ENCODE results near the gene MCC.

DNA sequence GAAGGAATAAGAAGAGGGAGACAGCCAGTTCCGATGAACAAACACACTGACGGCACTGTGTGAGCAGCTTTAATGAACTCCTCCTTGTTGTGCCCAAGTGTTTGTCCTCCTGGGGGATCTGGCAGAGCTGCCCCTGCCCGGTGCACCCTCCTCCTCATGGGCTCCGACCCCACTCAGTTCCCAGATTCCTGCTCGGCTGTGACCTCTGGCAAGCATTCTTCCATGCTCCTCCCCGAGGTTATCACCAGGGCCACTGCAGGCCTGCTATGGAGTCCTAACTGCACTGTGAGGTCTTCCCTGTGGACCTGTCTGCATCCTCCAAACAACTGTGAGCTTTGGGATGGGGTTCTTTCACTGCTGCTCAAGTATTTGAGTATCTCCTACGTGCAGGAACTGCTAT lies 369.5 kb downstream of the MCC start:
- TF ChIP-seq, protein P1, sequence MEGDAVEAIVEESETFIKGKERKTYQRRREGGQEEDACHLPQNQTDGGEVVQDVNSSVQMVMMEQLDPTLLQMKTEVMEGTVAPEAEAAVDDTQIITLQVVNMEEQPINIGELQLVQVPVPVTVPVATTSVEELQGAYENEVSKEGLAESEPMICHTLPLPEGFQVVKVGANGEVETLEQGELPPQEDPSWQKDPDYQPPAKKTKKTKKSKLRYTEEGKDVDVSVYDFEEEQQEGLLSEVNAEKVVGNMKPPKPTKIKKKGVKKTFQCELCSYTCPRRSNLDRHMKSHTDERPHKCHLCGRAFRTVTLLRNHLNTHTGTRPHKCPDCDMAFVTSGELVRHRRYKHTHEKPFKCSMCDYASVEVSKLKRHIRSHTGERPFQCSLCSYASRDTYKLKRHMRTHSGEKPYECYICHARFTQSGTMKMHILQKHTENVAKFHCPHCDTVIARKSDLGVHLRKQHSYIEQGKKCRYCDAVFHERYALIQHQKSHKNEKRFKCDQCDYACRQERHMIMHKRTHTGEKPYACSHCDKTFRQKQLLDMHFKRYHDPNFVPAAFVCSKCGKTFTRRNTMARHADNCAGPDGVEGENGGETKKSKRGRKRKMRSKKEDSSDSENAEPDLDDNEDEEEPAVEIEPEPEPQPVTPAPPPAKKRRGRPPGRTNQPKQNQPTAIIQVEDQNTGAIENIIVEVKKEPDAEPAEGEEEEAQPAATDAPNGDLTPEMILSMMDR (IDR thresholded peaks at IDR 0.05; ENCODE audit: low read depth, low read length, missing input control) = no peak
- TF ChIP-seq, protein P2, sequence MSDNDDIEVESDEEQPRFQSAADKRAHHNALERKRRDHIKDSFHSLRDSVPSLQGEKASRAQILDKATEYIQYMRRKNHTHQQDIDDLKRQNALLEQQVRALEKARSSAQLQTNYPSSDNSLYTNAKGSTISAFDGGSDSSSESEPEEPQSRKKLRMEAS (IDR thresholded peaks at IDR 0.05) = no peak

All from liver (tissue), 2 donors.